ENCODE measurements around the gene FAM149B1.

- no peak for TF ChIP-seq CTCF (IDR thresholded peaks at IDR 0.05; ENCODE audit: borderline replicate concordance, extremely low read depth, low read length, poor library complexity, severe bottlenecking)
- TF ChIP-seq EZH2 (IDR thresholded peaks at IDR 0.05; ENCODE audit: borderline replicate concordance, low read depth, low read length, severe bottlenecking), result no peak
These were observed 26.3 kb upstream of the FAM149B1 start for GRCh38 chr10:73141603-73142002.
